Right atrium auricular region (tissue), 2 donors: ENCODE results near the gene TNFRSF25. TPM values are rescaled to one million over a fixed set of nuclear protein-coding genes. Genes with fewer than 3 reads are reported as not detected.
"Not testable (repeated sequence)": the region's sequence is repeated elsewhere in the genome, so short reads cannot be mapped to it uniquely, and the experiment has no call there.

Experiments
- DNase-seq: peaks from one replicate; pipeline ENCODE4 v3.0.0-alpha.2; 2019; ENCODE audit warnings: low spot score
- H3K27ac ChIP-seq, 2 donors: fragments of 200-600 bp; sonication (generic); 1 replicate in 1 of 2; 2 replicates in 1 of 2; pipeline ENCODE4 v1.5.1; 2016 to 2019
- H3K27me3 ChIP-seq, 2 donors: fragments of 200-600 bp; sonication (generic); one replicate each; pipeline versions ENCODE4 v1.5.1 to v1.6.0; 2017 to 2019
- H3K36me3 ChIP-seq: fragments of 200-600 bp; sonication (generic); one replicate; pipeline ENCODE4 v1.5.1; 2016
- H3K4me1 ChIP-seq, 2 donors: fragments of 200-600 bp; sonication (generic); one replicate each; pipeline versions ENCODE4 v1.5.1 to v1.6.0; 2017 to 2019
- H3K4me3 ChIP-seq, 2 donors: fragments of 200-600 bp; sonication (generic); 1 replicate in 1 of 2; 2 replicates in 1 of 2; pipeline ENCODE4 v1.5.1; 2017 to 2019; ENCODE audit warnings: mild to moderate bottlenecking in 1 of 2, moderate library complexity in 1 of 2
- H3K9me3 ChIP-seq, 2 donors: fragments of 200-600 bp; sonication (generic); one replicate each; pipeline ENCODE4 v1.5.1; 2019
- CTCF ChIP-seq, 2 donors: fragments of 200-600 bp; sonication (generic); IDR thresholded peaks; one replicate each; pipeline ENCODE4 v1.5.1; 2019; ENCODE audit warnings: antibody characterized with exemption in 2 of 2
- total RNA-seq, 2 donors: library from RNA; depleted of rRNA; stranded (reverse); fragments of >200 nt; gene quantifications; one replicate each; pipeline ENCODE4 v1.1.0, GENCODE V29; 2016

The TNFRSF25 gene
- total RNA-seq, 2 donors from 2014 or later = 4.4 to 7.4 TPM

- peaks cover 0 to 26% of the 10 kb centered on the region in 2 donors for H3K4me1 ChIP-seq
- H3K9me3 ChIP-seq = no peaks in the 10 kb centered on the region
- H3K27ac ChIP-seq = no peak overlapping the region
- H3K36me3 ChIP-seq = no peaks in the 10 kb centered on the region
- TF ChIP-seq CTCF (IDR thresholded peaks at IDR 0.05) = no peak
- H3K4me3 ChIP-seq = no peak overlapping the region
- no peak for DNase-seq
- H3K27me3 ChIP-seq = peaks cover 14 to 26% of the 10 kb centered on the region in 2 donors
These were observed 22.4 kb downstream of the TNFRSF25 start for GRCh38 chr1:6443339-6444115.

- H3K36me3 ChIP-seq = no peaks in the 10 kb centered on the region
- peaks cover 0 to 9% of the 10 kb centered on the region in 2 donors for H3K4me1 ChIP-seq
- no peak overlapping the region for H3K27ac ChIP-seq
- TF ChIP-seq CTCF (IDR thresholded peaks at IDR 0.05) = no peak
- no peak overlapping the region for H3K4me3 ChIP-seq
- no peaks in the 10 kb centered on the region for H3K9me3 ChIP-seq
- DNase-seq = no peak
- H3K27me3 ChIP-seq = peaks cover 3 to 11% of the 10 kb centered on the region in 2 donors
These were observed 24.4 kb downstream of the TNFRSF25 start for GRCh38 chr1:6441586-6441985.

GRCh38 chr1:6440198-6441126, 25.5 kb downstream of the TNFRSF25 start:
- Histone ChIP-seq H3K4me1 (peaks cover 0 to 9% of the 10 kb centered on the region in 2 donors), H3K4me3 (peak overlapping the region in 1 of 2 donors; percentile 30), H3K27ac (no peak overlapping the region), H3K27me3 (peaks cover 3 to 11% of the 10 kb centered on the region in 2 donors), H3K9me3 (no peaks in the 10 kb centered on the region), H3K36me3 (no peaks in the 10 kb centered on the region)
- peak; percentile 23 to 52 for TF ChIP-seq CTCF (IDR thresholded peaks at IDR 0.05)
- DNase-seq = no peak

DNA sequence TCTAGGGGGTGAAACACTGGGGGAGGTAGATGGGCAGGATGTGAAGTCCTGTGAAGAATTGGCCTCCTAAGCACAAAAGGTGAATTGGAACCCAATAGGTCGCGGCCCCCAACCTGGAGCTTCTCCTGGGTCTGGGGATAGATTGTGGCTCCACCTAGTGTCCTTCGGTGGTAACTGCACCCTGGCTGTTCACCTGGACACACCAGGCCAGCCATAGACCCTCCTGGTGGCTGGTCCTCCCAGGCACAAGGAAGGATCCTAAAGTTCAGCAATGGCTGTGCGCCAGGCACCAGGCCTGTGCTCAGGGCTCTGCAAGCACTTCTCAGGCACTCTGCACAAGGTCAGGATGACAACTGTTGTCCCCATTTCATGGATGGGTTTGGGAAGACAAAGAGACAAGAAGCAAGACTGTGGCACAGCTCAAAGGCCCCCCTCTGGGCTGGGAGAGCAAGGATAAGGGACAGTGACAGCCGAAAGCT, 27.9 kb downstream of the TNFRSF25 start:
- Histone ChIP-seq H3K27ac (no peak overlapping the region), H3K9me3 (no peaks in the 10 kb centered on the region), H3K27me3 (peaks cover 3 to 11% of the 10 kb centered on the region in 2 donors), H3K4me1 (peaks cover 0 to 9% of the 10 kb centered on the region in 2 donors), H3K36me3 (no peaks in the 10 kb centered on the region), H3K4me3 (no peak overlapping the region)
- TF ChIP-seq CTCF (IDR thresholded peaks at IDR 0.05) = peak; percentile 96 to 97
- DNase-seq = peak; percentile 67

- not testable (repeated sequence) for H3K36me3 ChIP-seq, DNase-seq, H3K9me3 ChIP-seq, H3K4me3 ChIP-seq, H3K4me1 ChIP-seq, H3K27ac ChIP-seq
- H3K27me3 ChIP-seq = peaks cover 3 to 11% of the 10 kb centered on the region in 2 donors
- peak in 1 of 2 donors; percentile 48 for TF ChIP-seq CTCF (IDR thresholded peaks at IDR 0.05)
These were observed 28.8 kb downstream of the TNFRSF25 start for GRCh38 chr1:6437012-6437700.

DNA sequence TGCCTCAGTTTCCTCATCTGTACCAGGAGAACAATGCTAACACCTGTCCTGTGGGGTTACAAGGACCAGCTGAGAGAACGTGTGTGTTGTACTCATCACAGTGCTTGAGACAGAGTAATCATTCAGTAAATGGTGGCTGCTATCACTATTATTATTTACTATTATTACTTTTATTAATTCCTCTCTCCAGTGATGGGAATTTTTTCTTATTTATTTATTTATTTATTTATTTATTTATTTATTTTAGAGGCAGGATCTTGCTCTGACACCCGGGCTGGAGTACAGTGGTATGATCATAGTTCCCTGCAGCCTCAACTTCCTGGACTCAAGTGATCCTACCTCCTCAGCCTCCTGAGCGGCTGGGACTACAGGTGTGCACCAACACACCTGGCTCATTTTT, 29.7 kb downstream of the TNFRSF25 start:
- not testable (repeated sequence) for DNase-seq
- H3K27me3 ChIP-seq = peaks cover 3 to 11% of the 10 kb centered on the region in 2 donors

More for the DNA sequence above, 29.7 kb downstream of the TNFRSF25 start:
- not testable (repeated sequence) for H3K27ac ChIP-seq, H3K4me1 ChIP-seq, H3K9me3 ChIP-seq, H3K4me3 ChIP-seq, H3K36me3 ChIP-seq
